HG03060 (cell line): ENCODE data around the gene FAM204A.

Experiments used
- ATAC-seq: cut with Tn5 transposase; IDR thresholded peaks from one replicate; pipeline ENCODE4 v1.9.1; 2021; ENCODE audit warnings: low read depth, moderate number of reproducible peaks; ENCODE audit not compliant: unreplicated experiment

Gene FAM204A

DNA sequence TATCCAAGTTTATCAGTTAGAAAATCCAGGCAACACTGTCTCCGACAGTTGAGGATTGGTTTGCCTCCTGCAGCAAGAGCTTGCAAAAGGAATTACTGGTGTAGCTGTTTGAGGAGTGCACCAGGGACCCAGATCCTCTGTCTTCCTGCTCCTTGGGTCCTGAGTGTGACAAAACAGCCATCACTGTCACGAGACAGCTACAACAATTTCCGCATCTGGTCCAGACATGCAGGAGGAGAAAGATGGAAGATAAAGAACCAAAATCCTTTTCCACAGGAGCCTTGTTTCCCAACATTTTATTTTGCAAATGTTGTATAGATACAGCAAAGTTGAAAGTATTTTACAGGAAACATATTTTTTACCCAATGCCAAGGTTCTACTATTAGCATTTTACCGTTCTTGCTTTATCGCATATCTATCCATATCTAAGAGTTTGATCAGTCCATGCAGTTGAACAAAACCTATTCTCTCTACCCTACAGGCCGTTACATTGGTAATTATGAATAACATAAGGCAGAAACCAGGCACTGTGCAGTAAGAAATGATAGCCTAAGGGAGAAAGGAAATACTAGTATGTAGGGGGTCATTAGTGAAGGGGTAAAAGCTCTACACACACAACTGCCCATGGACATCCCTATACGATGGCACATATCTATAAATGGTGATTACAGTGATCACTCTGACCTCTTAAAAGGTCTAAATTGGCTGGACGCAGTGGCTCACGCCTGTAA lies 54.9 kb downstream of the FAM204A start:
- no peak for ATAC-seq

DNA sequence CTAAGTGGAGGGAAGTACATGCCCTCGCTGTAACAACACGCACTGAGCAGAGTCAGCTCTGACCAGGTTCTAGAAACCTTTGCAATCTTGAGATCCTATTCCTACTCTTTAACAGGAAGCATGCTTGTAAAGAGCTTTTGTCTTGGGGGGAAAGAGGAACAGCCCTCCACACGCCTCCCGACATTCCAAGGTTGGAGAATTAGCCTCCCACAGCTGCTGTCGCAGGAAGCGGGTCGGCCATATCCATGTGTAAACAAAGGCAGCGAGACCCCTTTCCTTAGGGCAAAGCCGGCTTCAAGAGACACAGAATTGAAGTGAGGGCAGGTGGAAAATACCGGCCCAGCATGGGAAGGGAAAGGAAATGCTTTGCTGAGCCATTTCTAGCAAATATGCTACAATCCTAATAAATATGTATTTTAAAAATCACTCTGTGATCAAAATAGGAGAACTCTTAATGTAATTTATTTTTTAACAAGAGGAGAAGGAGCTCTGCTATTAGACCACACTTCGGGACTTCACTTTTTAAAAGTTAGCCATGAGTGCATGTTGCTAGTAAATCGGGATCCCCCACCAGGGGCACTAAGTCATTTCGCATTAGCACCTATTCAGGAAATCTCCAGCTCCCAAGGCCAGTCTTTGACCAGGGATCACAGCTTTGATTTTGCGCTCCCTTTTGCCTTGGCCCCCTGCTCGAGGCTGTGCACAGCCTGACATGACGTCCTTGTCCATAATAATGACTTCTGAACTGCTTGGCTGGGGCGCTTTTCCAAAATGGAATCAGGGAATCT lies 55.9 kb downstream of the FAM204A start:
- ATAC-seq = no peak

DNA sequence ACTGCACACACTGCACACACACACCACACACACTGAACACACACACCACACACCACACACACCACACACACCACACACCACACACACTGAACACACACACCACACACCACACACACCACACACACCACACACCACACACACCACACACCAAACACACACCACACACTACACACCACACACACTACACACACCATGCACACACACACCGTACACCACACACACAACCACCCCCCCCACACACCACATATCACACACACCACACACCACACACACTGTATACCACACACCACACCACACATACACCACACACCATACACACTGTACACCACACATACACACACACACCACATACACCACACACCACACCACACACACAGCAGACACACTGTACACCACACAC lies 59.5 kb downstream of the FAM204A start:
- no peak for ATAC-seq

DNA sequence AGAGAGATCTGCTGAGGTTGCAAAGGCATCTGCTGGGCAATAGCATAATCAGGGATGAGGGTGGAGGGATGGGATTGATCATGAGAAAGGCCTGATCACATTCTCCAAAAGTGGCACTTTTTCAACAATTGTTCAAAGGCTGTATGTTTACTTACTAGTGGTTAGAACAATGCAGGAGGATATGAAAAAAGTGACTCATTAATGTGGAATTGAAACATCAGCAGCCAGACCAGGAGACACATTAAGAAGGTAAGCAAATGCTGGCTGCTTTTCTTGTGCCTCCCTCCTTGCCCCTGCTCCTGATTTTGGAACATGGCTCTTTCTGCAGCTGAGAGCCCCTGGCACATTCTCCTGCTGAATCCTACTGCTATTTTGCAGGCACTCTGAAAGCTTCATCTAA lies 63.5 kb downstream of the FAM204A start:
- ATAC-seq = no peak

DNA sequence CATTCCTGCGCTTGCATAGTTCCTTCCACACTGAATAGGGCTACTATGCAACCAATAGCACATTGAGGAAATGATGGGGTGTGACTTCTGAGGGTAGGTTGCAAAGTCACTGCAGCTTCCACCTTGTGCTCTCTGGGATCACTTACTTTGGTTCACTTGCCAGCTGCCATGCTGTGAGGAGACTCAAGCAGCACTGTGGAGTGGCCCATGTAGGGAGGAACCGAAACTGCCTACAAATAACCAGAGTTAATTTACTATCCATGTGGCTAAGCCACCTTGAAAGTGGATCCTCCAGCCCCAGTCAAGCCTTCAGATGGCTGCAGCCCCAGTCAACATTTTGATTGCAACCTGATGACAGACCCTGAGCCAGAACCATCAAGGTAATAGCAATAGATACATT lies 64.3 kb downstream of the FAM204A start:
- ATAC-seq = no peak

DNA sequence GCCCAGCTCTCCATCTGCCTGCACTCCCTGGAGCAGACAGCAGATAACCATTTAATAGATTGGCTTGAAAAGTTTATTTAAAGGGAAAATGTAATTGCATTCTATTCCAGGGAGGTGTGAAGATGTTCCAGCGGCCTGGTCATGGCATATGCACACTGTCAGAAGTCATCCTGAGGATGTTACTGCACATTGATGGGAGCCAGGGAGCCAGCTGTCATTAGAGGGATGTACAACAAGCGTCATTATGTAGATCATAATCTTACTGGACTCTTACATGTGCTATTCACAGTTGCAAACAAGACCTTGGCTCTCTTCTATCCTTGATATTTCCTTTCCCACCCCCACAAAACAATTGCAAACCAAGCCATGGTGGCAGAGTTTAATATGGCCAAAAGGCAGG lies 65.4 kb downstream of the FAM204A start:
- no peak for ATAC-seq

DNA sequence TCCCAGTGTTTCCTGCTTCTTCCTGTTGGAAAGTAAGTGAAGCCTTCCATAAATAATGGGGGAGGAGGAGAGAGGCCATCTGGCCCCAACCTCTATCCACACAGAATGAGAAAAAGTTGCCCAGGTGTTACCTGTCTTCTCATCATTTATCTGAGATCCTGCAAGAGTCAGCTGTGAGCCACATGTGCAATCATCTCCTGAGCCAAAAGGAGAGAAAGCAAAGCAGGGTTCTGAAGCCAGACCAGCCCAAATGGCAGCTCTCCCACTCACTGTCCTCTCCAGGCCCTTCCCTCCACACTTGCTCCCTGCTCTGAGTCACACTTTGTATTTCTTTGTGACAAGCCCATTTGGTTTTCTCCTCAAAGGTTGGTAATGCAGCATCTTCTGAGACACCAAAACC lies 65.9 kb downstream of the FAM204A start:
- no peak for ATAC-seq

DNA sequence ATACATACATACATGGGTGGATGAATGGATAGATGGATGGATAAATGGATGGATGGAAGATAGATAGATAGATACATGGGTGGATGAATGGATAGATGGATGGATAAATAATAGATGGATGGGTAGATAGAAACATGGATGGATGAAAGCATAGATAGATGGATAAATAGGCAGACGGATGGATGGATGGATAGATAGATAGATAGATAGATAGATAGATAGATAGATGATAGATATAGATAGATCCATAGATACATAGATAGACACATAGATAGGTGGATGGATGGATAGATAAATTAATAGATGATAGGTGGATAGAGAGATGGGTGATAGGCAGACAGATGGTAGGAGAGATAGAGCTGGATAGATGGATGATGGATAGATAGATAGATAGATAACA lies 68.5 kb downstream of the FAM204A start:
- no peak for ATAC-seq

DNA sequence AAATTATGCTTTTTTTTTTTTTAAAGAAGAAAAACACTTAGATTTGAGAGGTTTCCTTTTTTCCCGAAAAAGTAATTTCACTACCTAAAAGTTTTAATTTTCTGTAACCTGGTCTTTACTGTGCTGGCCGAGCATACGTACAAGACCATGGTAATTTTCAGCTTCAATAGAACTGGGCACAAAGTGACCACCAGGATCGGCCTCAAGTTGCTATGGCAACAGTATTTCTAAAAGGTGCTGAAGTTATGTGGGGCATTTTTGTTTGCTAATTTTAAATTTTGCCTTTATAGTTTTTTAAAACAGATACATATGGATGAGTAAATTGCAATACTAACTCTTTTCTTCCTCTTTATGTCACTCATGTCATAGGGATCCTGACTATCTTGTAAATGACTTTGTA lies 69.4 kb downstream of the FAM204A start:
- no peak for ATAC-seq

DNA sequence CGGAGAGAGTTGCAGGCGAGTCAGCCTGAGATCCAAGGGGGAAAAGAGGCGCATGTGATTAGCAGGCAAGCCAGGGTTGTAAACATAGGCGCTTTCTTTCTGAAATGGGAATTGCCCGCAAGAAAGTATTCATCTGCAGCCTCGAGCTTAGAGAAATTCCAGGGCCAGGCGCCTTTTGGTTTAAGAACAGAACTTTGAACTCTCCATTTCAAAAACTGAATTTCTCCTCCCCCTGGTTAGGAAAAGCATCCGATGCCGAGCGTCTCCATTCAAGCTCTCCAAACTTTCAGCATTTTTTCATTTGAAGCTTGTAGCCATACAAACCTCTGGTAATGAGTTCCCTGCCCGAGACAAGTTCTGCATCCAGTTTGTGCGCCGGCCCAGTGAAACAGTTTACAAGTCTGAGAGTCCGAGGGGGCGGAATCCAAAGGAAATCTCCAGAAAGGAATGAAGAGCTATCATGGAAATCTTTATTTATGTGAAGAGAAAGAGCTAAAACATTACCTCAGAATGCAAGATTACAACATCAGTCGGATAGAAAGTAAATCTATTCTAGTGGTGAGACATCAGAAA lies 69.9 kb downstream of the FAM204A start:
- no peak for ATAC-seq

DNA sequence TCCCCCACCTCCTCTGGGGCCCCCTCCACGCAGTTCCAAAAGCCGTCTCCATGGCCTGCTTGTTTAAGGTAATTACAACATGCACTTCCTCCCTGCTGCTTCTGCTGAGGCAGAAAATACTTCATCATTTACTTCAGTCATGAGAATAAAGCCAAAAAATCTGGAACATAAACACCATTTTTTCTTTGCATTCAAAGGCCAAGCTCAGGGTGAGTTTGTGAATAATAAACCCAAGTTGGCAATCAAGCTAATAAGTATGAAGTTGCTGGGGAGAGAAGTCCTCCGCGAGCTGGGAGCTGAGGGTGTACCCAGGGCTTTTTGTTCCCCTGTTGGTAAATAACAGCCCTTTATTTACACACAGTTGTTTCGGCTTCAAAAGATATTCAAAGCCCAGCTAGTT lies 70.5 kb downstream of the FAM204A start:
- ATAC-seq = no peak

DNA sequence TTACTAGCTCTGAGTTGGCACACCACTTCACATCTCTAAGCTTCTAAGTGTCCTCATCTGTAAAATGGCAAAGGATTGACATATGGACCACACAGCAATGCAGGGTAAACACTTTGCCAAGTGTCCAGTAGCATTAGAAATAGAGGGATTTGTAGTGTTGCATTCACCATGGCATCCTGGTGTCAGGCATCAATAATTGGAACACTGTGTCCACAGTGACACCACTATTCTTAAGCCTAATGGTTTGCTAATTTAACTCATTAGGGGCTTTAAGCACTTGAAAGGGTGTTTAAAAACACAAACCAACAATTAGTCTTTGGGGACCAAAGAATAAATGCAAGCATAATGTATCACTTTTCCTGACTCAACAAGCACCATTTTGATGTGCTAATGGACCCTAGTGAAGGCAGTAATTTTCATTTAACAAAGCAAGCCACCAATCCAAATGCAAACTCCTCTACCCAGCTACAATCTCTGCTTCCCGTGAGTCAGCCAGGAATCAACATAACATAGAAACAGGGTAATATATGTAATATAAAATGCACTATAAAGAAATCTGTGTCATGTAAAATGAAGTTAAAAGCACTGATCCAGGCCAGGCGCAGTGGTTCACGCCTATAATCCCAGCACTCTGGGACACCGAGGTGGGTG lies 75.9 kb downstream of the FAM204A start:
- ATAC-seq = no peak

DNA sequence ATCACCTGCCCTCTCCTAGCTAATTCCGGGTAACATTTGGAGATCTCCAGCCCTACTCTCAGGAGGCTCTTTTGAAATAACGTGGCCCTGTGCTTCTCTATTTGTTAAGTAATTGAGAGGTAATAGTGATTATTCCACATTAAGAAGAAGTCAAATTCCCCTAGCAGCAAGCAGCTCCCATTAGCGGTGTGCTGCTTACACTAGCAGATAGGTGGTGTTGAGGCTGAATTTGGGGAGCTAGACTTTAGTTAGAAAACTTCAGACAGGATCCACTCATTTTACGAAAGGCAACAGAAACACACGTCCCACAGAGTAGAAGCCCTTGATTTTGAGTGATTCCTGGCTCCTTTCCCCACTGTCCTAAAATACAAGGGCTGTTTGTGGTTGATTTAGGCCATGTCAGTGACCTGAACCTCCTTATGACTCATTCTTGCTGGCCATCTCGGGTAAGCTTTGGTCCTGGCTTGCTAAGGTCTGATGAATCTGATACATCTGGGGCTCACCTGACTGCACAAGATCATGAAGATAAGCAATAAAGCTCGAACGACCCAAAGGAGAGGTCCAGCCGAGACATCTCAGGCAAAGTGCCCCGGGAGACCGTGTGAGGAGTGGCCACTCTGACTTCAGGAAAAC lies 77.2 kb downstream of the FAM204A start:
- ATAC-seq = no peak

DNA sequence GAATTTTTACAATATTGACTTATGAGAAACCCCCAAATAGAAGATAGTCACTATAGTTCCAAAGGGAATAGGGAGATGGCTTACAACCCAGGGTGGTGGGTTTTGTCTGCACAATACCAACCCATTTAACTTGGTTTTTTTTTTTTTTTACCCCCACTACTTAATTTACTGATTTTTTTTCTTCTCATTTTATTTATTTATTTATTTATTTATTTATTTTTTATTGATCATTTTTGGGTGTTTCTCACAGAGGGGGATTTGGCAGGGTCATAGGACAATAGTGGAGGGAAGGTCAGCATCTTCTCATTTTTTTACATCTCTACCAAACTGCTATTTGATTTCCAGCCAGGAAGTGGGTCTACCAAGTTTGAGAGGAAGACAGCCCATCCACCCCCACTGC lies 77.9 kb downstream of the FAM204A start:
- no peak for ATAC-seq

DNA sequence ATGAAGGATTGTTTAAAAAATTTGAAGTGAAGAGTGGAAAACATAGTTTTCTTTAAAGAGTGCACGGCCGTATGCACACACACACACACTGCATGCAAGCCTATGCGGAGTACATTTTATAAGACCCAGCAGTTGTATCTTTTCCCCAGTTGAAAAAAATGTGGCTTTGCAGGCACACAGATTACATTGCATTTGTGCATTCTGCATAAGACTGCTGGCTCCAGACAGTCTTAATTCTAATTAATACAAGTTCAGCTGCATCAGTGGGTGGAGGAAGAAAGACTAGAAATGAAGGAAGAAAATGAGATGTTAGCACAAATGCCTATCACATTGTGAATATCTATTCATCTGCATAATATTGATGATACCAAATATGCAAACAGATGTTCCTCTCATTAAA lies 79.6 kb downstream of the FAM204A start:
- ATAC-seq = no peak

DNA sequence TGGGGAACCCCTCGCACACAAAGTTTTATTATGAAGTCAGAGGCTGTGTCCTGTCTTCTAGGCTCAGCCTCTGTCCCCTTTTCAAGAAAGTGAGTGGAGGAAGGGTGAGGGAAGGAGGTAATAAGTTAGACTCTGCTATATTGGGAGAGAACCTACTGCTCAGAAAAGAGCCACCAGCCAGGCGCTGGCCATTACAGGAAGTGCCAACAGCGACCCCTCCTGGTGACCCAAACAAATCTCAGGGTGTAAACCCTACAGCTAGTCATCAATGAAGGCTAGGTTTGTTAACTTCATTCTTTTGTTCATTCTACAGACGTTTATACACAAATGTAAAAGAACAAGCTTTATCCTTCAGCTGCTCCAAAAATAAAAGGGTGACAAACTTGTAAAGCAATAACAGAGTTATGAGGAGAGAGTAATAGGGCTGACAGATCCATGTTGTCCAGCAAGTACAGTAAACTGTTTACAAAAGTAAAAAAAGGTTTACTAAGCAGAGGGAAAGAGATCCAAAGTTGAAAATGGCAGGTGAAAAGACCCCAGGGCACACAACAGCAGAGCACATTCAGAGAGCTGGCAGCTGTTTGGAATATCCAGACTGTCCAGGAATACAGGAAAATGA lies 82.7 kb downstream of the FAM204A start:
- no peak for ATAC-seq

DNA sequence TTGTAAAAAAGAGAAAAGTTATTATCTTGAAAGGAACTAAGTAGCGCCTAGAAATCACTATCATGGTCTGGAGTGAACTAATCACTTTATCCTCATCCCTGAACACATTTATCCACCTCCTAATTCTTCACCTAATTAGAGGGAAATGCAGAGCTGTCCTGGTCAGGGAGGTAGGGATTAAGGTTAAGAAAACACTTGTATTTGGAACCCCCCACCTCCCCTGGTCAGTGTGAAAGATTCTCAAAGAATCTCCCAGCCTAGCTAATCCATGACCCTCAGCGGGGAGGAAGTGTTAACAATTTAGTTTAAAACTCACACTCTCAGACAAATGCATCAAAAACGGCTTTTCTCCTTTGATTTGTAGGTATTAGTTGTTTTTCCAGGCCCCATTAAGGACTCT lies 83.8 kb downstream of the FAM204A start:
- no peak for ATAC-seq

DNA sequence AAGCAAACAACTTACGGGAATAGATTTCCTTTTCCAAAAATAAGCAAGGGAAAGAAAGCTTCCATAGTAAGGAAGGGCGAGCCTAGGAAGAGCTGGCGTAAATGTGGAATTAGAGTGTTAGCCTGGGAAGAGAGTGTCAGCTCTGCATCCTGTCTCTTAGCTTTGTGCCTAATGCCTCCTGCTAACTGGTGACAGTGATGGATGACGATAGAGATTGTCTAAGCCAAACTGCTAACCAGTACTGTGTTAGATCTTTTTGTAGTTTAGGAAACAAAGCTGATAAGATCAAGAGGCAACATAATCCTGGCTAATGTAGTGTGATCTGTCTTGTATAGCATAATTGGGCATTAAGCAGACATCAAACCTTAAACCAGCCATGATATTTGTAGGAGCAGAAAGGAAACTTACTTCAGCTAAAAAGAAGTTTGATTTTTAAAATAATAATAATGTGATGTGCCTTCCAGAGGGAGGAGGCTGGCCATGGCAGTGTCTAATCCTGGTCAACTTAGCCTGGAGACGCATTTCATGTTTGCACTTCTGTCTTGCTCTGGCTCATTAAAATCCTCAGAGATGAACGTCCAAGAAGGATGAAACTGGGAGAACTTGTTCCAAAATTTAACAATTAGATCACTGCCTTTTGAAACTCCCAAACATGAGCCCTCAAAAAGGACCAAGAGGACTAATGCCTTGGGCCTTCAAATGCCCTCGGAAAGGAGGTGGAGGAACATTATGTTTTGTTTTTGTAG lies 85.1 kb downstream of the FAM204A start:
- no peak for ATAC-seq

DNA sequence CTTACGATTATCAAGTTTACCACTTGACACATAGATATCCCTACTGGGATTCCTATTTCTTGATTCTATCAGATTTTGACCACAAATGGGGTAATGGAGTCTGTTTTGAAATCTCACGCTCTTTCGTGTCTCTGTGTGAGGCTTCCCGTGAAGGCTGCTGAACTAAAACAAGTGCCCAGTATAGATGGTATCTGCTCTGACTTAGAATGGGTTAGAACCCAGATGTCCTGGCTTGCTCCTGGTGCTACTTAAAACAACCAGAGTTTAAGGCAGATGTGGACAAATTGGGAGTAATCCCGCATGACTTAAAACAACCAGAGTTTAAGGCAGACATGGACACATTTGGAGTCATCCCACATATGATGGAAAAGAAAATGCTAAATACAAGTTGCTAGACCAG lies 85.9 kb downstream of the FAM204A start:
- no peak for ATAC-seq

DNA sequence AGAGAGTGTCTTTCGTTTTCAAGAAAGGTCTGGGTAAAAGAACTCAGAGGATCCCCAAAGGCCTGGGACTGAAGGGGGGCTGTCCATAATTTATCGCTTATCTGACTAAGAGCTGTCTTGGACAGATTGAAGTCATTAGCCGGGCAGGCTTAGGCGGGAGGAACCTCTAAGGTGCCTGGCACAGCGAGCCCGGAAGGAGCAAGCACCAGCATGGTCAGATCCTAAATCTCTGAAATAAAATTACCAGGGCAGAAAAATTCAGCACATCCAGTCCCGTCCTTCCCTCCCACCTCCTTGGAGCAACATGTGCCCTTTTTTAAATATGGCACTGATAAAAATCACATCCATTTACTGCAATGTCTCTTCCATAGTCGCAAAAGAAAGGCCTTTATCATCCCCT lies 86.8 kb downstream of the FAM204A start:
- no peak for ATAC-seq
